DMS153 treated with DMSO at 0.1 percent for 48 hours (cell line): ENCODE data around the gene PRKCA.

Source experiments
- DNase-seq: peaks from one replicate; lab custom pipeline; 2025; ENCODE audit not compliant: unreplicated experiment; lab: John Stamatoyannopoulos, UW

The PRKCA gene

DNA sequence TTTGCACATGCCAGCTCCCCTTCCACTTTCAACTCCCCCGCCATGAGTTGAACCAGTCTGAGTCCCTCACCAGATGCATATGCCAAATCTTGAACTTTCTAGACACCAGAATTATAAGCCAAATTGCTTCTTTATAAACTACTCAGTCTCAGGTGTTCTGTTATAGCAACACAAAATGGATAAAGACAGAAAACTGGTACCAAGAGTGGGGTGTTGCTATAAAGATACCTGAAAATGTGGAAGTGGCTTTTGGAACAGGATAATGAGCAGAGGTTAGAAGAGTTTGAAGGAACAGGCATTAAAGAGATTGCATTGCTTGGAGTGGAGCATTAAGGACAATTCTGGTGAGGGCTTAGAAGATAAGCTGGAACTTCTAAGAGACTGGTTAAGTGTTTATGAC, 515.3 kb downstream of the PRKCA start:
- no peak for DNase-seq

- DNase-seq = no peak
Observed at GRCh38 chr17:66819466-66819865, 517.1 kb downstream of the PRKCA start.

DNA sequence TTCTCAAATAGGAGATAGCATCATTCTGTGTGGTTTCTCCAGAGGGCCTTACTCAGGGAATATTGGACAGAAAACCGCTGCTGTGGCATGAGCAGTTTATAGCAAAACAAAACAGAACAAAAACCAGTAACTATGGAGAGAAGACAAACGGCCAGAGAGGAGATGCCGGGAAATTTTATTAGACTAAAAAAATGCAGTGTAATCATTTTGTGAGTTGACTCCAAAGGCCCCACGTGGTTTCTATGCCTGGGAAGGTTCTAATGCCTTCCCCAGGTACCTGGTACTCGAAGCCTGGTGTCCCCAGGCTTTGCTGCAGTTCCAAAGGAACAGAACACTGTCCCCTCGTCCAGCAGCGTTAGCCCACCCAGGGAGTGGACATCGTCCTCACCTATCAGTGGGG, 519.6 kb downstream of the PRKCA start:
- DNase-seq = no peak

DNA sequence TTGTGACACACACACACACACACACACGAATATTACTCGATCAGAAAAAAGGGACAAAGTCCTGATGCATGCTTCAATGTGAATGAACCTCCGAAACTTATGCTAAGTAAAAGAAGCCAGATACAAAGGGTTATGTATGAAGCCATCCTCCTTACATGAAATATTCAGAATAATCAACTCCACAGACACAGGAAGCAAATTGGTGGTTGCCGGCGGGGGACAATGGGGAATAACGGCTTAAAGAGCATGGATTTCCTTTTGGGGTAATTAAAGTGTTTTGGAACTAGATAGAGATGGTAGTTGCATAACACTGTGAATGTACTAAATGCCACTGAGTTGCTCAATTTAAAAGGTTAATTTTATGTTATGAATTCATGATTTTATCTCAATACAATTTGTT, 524.4 kb downstream of the PRKCA start:
- DNase-seq = no peak

DNA sequence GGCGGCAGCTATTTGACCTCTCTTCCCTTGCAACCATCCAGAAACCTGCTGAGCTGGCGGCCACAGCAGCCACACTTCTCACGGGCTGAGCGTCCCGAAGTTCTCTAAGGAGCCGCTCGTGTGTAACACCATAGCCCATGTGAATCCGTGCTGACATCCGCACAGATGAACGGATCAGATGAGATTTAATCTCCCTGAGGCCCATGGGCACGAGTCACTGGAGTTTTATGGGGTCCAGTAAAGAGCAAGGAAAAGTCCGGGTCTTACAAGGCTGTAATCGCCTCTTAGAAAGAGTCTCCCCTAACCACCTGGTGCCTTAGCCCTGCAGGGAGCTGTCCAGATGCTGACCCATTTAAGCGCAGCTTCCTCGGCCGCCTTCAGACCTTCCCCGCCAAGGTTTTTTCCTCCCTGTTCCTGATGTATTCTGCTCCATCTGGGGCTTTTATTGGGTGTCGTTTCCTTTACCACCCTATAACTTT, 527.0 kb downstream of the PRKCA start:
- no peak for DNase-seq

DNA sequence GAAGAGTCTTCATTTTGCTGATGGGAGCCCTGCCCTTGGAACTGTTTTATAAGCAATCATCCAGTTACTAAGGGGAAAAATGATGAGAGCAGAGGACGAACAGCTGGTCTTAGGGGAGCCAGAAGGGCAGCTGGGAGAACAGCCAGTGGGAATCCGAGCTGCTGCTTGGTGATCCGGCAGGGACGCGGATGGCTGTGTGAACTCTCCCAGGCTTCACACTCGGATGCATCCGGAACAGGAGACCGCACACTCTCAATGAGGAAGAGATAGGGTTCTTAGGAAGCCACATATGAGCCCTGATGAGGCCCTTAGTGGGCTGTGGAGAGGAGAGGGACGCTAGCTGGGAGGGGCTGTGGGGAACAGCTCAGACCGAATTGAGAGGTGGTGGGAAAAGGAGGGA, 527.5 kb downstream of the PRKCA start:
- DNase-seq = no peak

DNA sequence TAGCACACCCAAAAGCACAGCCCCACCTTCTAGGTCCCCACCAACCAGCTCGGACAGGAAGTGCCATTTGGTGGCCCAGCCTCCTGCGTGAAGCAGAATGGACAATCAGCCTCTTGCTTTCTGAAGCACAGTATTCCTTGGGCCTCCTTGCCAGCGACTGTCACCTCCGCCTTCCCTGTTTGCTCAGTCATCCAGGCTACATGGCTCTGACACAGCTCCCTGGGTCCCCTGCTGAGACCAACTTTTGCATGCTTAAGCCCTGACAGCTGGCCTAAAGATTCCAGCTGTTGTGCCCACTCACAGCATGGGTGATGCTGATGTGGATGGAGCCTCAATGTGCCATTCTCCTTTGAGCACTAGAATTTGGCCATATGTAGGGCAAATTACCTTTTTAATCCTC, 528.0 kb downstream of the PRKCA start:
- no peak for DNase-seq

DNA sequence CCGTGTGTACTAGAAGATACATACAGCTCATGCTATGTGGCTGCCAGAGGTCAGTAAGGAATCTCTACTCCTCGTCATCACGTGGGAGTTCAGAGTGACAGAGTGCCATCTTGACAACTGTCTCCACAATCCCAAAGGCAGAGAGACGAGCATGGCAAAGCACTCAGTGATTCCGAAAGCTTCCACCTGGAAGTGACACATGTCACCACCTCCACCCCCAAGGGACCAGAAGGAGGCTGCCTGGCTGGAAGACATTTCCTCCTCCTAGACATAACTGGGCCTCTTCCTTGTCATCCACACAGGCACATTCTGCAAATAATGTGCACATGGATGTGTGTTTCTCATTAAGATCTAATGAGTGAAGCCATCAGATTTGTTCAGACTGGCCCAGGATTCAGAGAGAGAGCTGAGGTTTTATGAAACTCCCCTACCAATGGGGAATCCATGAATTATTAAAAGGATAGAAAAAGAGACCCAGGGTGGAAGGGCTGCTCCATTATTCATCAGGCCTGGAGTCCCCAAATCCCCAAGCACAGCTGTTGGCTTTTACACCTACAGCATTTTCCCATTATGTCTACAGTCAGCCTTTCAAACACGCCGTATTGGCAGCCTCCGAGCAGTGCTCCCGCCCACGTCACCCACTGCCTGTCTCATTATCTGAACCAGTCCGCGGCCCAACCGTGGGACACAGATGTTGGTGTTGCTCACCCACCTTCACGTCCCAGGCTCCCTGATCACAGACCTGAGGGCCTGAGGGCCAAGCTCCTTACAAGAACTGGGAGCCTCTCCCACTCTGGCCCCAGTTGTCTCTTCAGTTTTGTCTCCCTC, 529.2 kb downstream of the PRKCA start:
- DNase-seq = no peak

- no peak for DNase-seq
Observed at GRCh38 chr17:66833201-66833600, 530.8 kb downstream of the PRKCA start.

- no peak for DNase-seq
Observed at GRCh38 chr17:66834426-66834918, 532.1 kb downstream of the PRKCA start.

DNA sequence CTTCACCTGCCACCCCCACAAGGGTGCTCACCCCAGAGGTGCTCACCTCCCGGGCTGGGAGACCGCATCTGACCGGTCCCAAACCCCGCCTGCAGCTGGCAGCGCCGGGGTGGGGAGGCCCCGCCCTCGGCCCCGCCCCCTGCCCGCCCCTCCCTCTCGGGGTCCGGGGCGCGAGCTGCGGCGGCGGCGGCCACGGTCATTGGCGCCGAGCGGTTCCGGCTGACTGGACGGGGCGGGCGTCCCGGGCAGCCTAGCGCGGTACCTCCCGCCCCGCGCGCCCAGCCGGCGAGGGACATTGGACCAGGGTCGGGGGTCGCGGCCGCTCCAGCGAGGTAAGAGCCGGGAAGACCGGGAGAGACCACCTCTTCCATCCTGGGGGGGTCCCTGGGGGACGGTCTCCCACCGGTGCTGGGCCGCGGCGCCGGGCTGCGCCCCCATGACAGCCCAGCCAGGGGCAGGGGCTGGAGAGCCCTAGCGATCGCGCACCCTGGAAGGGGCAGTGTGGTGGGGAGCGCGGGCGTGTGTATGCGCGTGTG, 532.6 kb downstream of the PRKCA start, which contains the start of gene CACNG5:
Gene CACNG5, plus strand, starts transcription at position 199 of the 536 bp plus-strand sequence. CDS start 42,216 bp downstream, outside the sequence.
- DNase-seq = no peak

GRCh38 chr17:66835476-66835875, 533.1 kb downstream of the PRKCA start:
- DNase-seq = no peak

GRCh38 chr17:66836063-66837005, 533.9 kb downstream of the PRKCA start:
- DNase-seq = no peak

GRCh38 chr17:66837226-66837625, 534.8 kb downstream of the PRKCA start:
- DNase-seq = no peak

DNA sequence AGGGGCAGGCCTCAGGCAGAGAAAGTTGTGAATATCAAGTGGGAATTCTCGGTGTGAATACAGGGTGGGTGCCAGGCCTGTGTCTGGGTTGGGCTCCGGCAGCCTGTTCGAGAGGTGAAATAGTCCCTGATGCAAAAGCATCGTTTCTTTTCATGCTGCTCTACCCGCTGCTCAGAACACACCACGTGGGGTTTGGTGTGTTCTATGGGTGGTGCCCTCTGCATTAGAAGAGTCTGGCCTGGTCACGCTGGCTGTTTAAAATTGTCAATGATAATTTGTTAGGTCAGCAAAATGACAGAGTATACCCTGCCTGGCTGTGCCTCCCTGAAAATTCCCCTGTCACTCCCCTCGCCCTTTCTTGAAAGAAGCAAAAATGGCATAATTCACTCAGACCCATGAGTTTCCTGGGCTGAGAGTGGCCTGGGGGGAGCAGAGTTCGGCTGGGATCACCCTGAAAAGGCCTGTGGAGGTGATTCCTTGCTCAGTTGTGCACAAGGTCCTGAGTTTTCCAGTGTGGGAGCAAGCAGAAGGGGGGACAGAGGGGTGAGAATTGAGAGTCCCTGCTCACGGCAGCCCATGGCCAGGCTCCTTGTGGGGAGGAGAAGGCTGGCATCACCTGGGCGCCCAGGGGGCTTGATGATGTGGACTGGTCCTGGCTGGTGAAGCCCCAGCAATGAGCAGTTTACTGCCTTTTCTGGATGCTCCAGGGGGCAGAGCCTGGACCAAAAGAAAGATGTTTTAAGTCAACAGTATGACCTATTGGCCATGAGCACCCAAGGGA, 535.7 kb downstream of the PRKCA start:
- no peak for DNase-seq

- no peak for DNase-seq
Observed at GRCh38 chr17:66839616-66840015, 537.2 kb downstream of the PRKCA start.

GRCh38 chr17:66840061-66840460, 537.6 kb downstream of the PRKCA start:
- no peak for DNase-seq

- no peak for DNase-seq
Observed at GRCh38 chr17:66841328-66841727, 538.9 kb downstream of the PRKCA start.

DNA sequence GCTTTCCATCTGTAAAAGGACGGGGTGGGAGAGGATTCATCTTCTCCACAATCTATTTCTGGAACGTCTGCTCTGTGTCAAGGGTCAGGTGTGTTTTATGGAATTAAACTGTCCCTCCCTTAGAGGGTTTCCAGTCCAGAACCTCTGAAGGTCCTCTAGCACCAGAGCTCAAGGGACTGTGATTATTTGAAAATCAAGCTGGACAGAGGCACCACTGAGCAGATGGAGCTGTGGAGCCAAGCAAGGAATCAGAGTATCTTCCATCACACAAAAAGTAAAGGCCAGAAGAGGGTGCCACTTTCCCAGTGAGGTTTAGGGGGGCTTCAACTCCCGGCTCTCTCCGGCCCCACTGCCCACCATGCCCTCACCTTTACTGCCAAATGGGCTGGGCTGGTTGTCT, 539.3 kb downstream of the PRKCA start:
- no peak for DNase-seq

- no peak for DNase-seq
Observed at GRCh38 chr17:66842505-66842904, 540.1 kb downstream of the PRKCA start.

DNA sequence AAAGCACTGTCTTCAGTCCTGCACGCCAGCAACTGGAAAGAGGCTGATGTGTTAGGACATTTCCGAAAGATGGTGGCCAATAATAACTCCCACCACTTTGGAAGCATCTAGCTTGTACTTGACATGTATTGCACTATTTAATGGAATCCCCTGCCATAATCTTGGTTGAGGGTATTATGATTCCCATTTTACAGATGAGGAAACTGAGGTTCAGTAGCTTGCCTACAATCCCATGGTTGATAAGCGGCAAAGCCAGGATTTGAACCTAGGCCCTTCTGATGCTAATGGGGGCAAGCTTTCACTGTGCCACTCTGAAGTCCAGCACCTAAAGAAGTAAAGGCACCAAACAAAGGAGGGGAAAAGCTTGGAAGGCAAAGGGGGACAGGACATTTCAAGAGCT, 540.5 kb downstream of the PRKCA start:
- no peak for DNase-seq
